ENCODE results near the gene PMPCA.

GRCh38 chr9:136383436-136383835 lies 27.0 kb upstream of the PMPCA start:
- no peak for TF ChIP-seq POLR2AphosphoS5 (IDR thresholded peaks at IDR 0.05)
- TF ChIP-seq CTCF (IDR thresholded peaks at IDR 0.05), result no peak

Data from gastroesophageal sphincter (tissue), 3 donors.